RCC 7860 (cell line): ENCODE results near the gene BCAP31.
A peak's percentile ranks its signal among the peaks of the same experiment; 100 is the strongest.
"Not testable (repeated sequence)": the region's sequence is repeated elsewhere in the genome, so short reads cannot be mapped to it uniquely, and the experiment has no call there.

Experiments
- DNase-seq: peaks from one replicate; pipeline ENCODE4 v3.0.0-alpha.2; 2015; ENCODE audit warnings: low spot score
- FAIRE-seq: peaks from 2 replicates; lab custom pipeline; 2012; peaks lifted over from hg19 to GRCh38; lab: Jason Lieb, UNC

The BCAP31 gene

GRCh38 chrX:153685156-153685536, 39.0 kb downstream of the BCAP31 start:
- no peak for DNase-seq
- FAIRE-seq, result no peak

GRCh38 chrX:153684467-153685155, 39.6 kb downstream of the BCAP31 start:
- no peak for DNase-seq

GRCh38 chrX:153683486-153683885, 40.7 kb downstream of the BCAP31 start:
- FAIRE-seq, DNase-seq: not testable (repeated sequence)

More at GRCh38 chrX:153684467-153685155, 39.6 kb downstream of the BCAP31 start:
- FAIRE-seq, result no peak

- no peak for DNase-seq
These were observed 43.0 kb downstream of the BCAP31 start for GRCh38 chrX:153681175-153681574.

GRCh38 chrX:153674219-153674851, 49.9 kb downstream of the BCAP31 start:
- no peak for FAIRE-seq
- no peak for DNase-seq

More at GRCh38 chrX:153681175-153681574, 43.0 kb downstream of the BCAP31 start:
- FAIRE-seq, result no peak

- DNase-seq (no peak), FAIRE-seq (no peak)
These were observed 50.6 kb downstream of the BCAP31 start, which contains the start of gene PNCK for GRCh38 chrX:153673428-153674218. TSS of gene PNCK (minus strand) at chrX:153673813. CDS start at chrX:153673076, 737 bp downstream.

GRCh38 chrX:153672531-153673427, 51.4 kb downstream of the BCAP31 start:
- no peak for FAIRE-seq
- no peak for DNase-seq

- FAIRE-seq, result no peak
- DNase-seq, result no peak
These were observed 52.3 kb downstream of the BCAP31 start for GRCh38 chrX:153671589-153672530.

GRCh38 chrX:153670748-153671588, 53.2 kb downstream of the BCAP31 start:
- no peak for DNase-seq
- FAIRE-seq, result no peak

GRCh38 chrX:153669901-153670731, 54.1 kb downstream of the BCAP31 start:
- FAIRE-seq (no peak), DNase-seq (no peak)

- no peak for DNase-seq
These were observed 54.9 kb downstream of the BCAP31 start for GRCh38 chrX:153669174-153669890.

GRCh38 chrX:153668423-153669173, 55.6 kb downstream of the BCAP31 start:
- no peak for DNase-seq
- FAIRE-seq, result no peak

More at GRCh38 chrX:153669174-153669890, 54.9 kb downstream of the BCAP31 start:
- no peak for FAIRE-seq

- DNase-seq, result peak; percentile 51
These were observed 56.2 kb downstream of the BCAP31 start for GRCh38 chrX:153667956-153668396.

GRCh38 chrX:153667281-153667955, 56.8 kb downstream of the BCAP31 start:
- no peak for DNase-seq
- no peak for FAIRE-seq

More at GRCh38 chrX:153667956-153668396, 56.2 kb downstream of the BCAP31 start:
- FAIRE-seq, result no peak

- DNase-seq (no peak), FAIRE-seq (no peak)
These were observed 58.4 kb downstream of the BCAP31 start for GRCh38 chrX:153665726-153666306.
